T47D (cell line): ENCODE results near the gene FPR1.

ENCODE experiments used
- DNase-seq, 2 experiments: peaks; one replicate each; pipeline versions ENCODE4 v3.0.0 to v3.0.0-alpha.2; 2011 to 2012; ENCODE audit warnings: low read depth in 1 of 2, low spot score in 1 of 2
- JUND ChIP-seq: IDR thresholded peaks from 2 replicates; pipeline ENCODE4 v1.6.1; 2012; ENCODE audit warnings: low read depth
- in situ Hi-C: cut with HindIII; loops from 2 replicates; pipeline ENCODE4 v1.10.0; 2016; ENCODE audit warnings: low sequenced_read_pairs, low pct_unique_long_range_greater_than_20kb

The FPR1 gene

GRCh38 chr19:51719251-51719988 lies 32.3 kb downstream of the FPR1 start:
- no peak for DNase-seq
- TF ChIP-seq JUND: no peak
- in situ Hi-C loops: no loop called here

- TF ChIP-seq JUND: no peak
- DNase-seq: no peak
- in situ Hi-C loops: no loop called here
Measured at GRCh38 chr19:51716925-51717324, 34.8 kb downstream of the FPR1 start.

- TF ChIP-seq JUND: no peak
- in situ Hi-C loops: no loop called here
- no peak for DNase-seq
Measured at GRCh38 chr19:51715850-51716249, 35.8 kb downstream of the FPR1 start.

- in situ Hi-C loops: no loop called here
- DNase-seq: no peak
- TF ChIP-seq JUND: no peak
Measured at GRCh38 chr19:51714848-51715247, 36.8 kb downstream of the FPR1 start.

- no peak for TF ChIP-seq JUND
- in situ Hi-C loops: no loop called here
- DNase-seq: no peak
Measured at GRCh38 chr19:51713319-51714285, 38.1 kb downstream of the FPR1 start.

- TF ChIP-seq JUND: no peak
- in situ Hi-C loops: no loop called here
- DNase-seq: peak; percentile 80 to 81
Measured at GRCh38 chr19:51712461-51713081, 39.1 kb downstream of the FPR1 start.

- no peak for DNase-seq
- in situ Hi-C loops: no loop called here
- TF ChIP-seq JUND: no peak
Measured at GRCh38 chr19:51711702-51712101, 40.0 kb downstream of the FPR1 start.

- TF ChIP-seq JUND: no peak
- DNase-seq: no peak
Measured at GRCh38 chr19:51710163-51710562, 41.5 kb downstream of the FPR1 start.

GRCh38 chr19:51709575-51709974 lies 42.1 kb downstream of the FPR1 start:
- no peak for DNase-seq
- in situ Hi-C loops: no loop called here
- no peak for TF ChIP-seq JUND

More at GRCh38 chr19:51710163-51710562, 41.5 kb downstream of the FPR1 start:
- in situ Hi-C loops: no loop called here

- TF ChIP-seq JUND: no peak
- no peak for DNase-seq
- in situ Hi-C loops: no loop called here
Measured at GRCh38 chr19:51708811-51709210, 42.9 kb downstream of the FPR1 start.

GRCh38 chr19:51706885-51707284 lies 44.8 kb downstream of the FPR1 start:
- no peak for TF ChIP-seq JUND
- DNase-seq: no peak
- in situ Hi-C loops: no loop called here

- DNase-seq: no peak
- in situ Hi-C loops: no loop called here
- no peak for TF ChIP-seq JUND
Measured at GRCh38 chr19:51706296-51706695, 45.4 kb downstream of the FPR1 start.

GRCh38 chr19:51704626-51705025 lies 47.1 kb downstream of the FPR1 start:
- no peak for DNase-seq
- in situ Hi-C loops: no loop called here

More at GRCh38 chr19:51704626-51705025, 47.1 kb downstream of the FPR1 start:
- TF ChIP-seq JUND: no peak
